ENCODE results near the gene CRB2. TPM values are rescaled to one million over a fixed set of nuclear protein-coding genes. Genes with fewer than 3 reads are reported as not detected.

The CRB2 gene
- total RNA-seq, 1 donor from 2014 or later: 0.35 TPM

GRCh38 chr9:123422635-123423310, 66.8 kb downstream of the CRB2 start:
- H3K4me3 ChIP-seq (ENCODE audit: low read depth, low read length): no peak overlapping the region
- no peak for TF ChIP-seq CTCF (conservative IDR thresholded peaks at IDR 0.05; ENCODE audit: low read depth, low read length)
- DNase-seq (ENCODE audit: low read depth): no peak

DNA sequence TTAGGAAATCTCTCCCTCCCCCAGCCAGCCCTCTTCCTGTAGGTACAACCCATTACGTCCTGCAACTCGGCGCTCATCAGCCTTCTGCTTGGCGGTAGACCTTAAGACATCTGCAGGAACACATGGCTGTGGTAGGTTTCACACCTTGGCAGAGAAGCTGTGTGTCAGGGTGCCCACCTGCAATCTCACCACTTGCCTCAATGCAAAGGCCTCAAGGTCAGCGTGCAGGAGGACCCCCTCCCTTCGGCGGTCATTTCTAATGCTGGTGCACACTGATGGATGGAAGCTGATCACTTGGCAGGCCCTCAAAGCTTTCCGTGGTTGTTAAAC, 67.3 kb downstream of the CRB2 start:
- DNase-seq (ENCODE audit: low read depth): no peak
- no peak overlapping the region for H3K4me3 ChIP-seq (ENCODE audit: low read depth, low read length)
- no peak for TF ChIP-seq CTCF (conservative IDR thresholded peaks at IDR 0.05; ENCODE audit: low read depth, low read length)

GRCh38 chr9:123424131-123424530, 68.1 kb downstream of the CRB2 start:
- H3K4me3 ChIP-seq (ENCODE audit: low read depth, low read length): no peak overlapping the region
- TF ChIP-seq CTCF (conservative IDR thresholded peaks at IDR 0.05; ENCODE audit: low read depth, low read length): no peak
- DNase-seq (ENCODE audit: low read depth): no peak

GRCh38 chr9:123424552-123425225, 68.7 kb downstream of the CRB2 start:
- no peak overlapping the region for H3K4me3 ChIP-seq (ENCODE audit: low read depth, low read length)
- no peak for TF ChIP-seq CTCF (conservative IDR thresholded peaks at IDR 0.05; ENCODE audit: low read depth, low read length)
- DNase-seq (ENCODE audit: low read depth): no peak

DNA sequence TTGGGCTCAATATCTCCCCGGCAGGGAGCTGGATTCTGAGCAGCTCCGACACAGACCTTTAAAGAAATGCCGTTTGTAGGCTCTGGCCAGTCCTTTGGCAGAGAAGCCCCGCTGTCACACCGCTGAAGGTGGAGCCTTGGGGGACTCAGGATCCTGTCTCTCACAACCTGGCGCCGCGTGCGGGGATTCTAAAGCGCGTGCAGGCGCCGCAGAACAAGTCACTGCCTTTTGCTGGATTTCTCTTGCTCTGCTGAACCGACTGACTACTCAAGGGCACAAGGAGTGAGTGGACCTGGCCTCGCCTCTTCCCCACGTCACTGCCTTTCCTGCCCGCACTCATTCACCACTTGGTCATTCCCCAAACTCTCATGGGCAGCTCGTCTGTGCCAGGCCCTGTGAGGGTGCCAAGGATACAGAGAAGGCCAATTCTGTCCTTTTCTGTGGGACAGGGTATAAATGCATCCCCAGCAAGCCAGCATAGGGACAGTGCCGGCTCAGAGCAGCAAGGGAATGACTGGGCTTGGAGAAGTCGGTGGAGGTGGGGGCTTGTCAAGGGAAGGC, 69.3 kb downstream of the CRB2 start:
- H3K4me3 ChIP-seq (ENCODE audit: low read depth, low read length): no peak overlapping the region
- TF ChIP-seq CTCF (conservative IDR thresholded peaks at IDR 0.05; ENCODE audit: low read depth, low read length): no peak
- no peak for DNase-seq (ENCODE audit: low read depth)

DNA sequence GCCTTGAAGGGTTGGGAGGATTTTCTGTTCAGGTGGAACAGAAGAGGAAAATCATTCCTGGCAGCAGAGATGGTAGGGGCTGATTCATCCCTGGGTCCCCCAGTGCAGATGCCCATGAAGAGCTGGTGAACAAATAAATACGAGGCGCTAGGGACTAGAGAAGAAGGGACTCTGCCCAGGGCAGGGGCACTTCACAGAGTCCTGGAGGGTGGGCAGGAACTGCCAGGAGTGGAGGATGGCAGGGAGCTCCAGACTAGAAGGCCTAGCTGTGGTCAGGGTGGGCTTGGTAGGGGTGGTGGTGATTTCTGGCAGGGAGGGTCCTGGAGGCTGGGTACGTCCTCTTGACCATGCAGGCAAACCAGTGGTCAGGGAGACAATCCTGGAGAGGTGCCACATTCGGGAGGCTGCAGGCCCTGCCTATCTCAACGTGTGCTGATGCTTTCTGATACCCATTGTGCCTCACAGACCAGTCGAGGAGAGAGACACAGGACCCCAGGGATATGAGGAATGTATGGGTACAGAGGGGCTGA, 69.9 kb downstream of the CRB2 start:
- no peak for DNase-seq (ENCODE audit: low read depth)
- no peak overlapping the region for H3K4me3 ChIP-seq (ENCODE audit: low read depth, low read length)
- TF ChIP-seq CTCF (conservative IDR thresholded peaks at IDR 0.05; ENCODE audit: low read depth, low read length): no peak
